ENCODE data around the gene TPST2.

GRCh38 chr22:26544489-26544888, 45.4 kb downstream of the TPST2 start:
- no peak for TF ChIP-seq CTCF (IDR thresholded peaks at IDR 0.05)
- no peak for TF ChIP-seq POLR2A (IDR thresholded peaks at IDR 0.05)

Measured in adrenal gland (tissue), 5 donors.